HG02970 (cell line): ENCODE data around the gene RPL4.
"Not testable (repeated sequence)": the region's sequence is repeated elsewhere in the genome, so short reads cannot be mapped to it uniquely, and the experiment has no call there.

ENCODE experiments used
- ATAC-seq: cut with Tn5 transposase; IDR thresholded peaks from one replicate; pipeline ENCODE4 v1.9.1; 2021; ENCODE audit warnings: mild to moderate bottlenecking, moderate library complexity, moderate number of reproducible peaks; ENCODE audit not compliant: unreplicated experiment, low FRiP score

RPL4 gene

GRCh38 chr15:66494262-66494661 is 10.4 kb downstream of the RPL4 start:
- ATAC-seq, result no peak

GRCh38 chr15:66491846-66492245 is 12.8 kb downstream of the RPL4 start:
- no peak for ATAC-seq

GRCh38 chr15:66489179-66489791 is 15.4 kb downstream of the RPL4 start:
- ATAC-seq, result no peak

- no peak for ATAC-seq
Observed at GRCh38 chr15:66488525-66488924, 16.1 kb downstream of the RPL4 start.

- no peak for ATAC-seq
Observed at GRCh38 chr15:66486887-66487286, 17.8 kb downstream of the RPL4 start.

- no peak for ATAC-seq
Observed at GRCh38 chr15:66484539-66485112, 20.0 kb downstream of the RPL4 start.

- ATAC-seq, result no peak
Observed at GRCh38 chr15:66483131-66483566, 21.5 kb downstream of the RPL4 start.

- no peak for ATAC-seq
Observed at GRCh38 chr15:66482539-66482938, 22.1 kb downstream of the RPL4 start.

GRCh38 chr15:66481107-66481856 is 23.4 kb downstream of the RPL4 start:
- ATAC-seq, result no peak

- no peak for ATAC-seq
Observed at GRCh38 chr15:66480267-66480666, 24.4 kb downstream of the RPL4 start.

GRCh38 chr15:66477011-66477410 is 27.6 kb downstream of the RPL4 start:
- ATAC-seq, result no peak

GRCh38 chr15:66476535-66476934 is 28.1 kb downstream of the RPL4 start:
- no peak for ATAC-seq

- no peak for ATAC-seq
Observed at GRCh38 chr15:66474963-66475362, 29.7 kb downstream of the RPL4 start.

GRCh38 chr15:66474135-66474534 is 30.5 kb downstream of the RPL4 start:
- no peak for ATAC-seq

GRCh38 chr15:66472176-66472999 is 32.3 kb downstream of the RPL4 start:
- ATAC-seq, result peak; percentile 59

- ATAC-seq, result not testable (repeated sequence)
Observed at GRCh38 chr15:66470825-66471224, 33.8 kb downstream of the RPL4 start.

- ATAC-seq, result not testable (repeated sequence)
Observed at GRCh38 chr15:66467162-66468040, 37.3 kb downstream of the RPL4 start.

- ATAC-seq, result not testable (repeated sequence)
Observed at GRCh38 chr15:66465294-66465693, 39.4 kb downstream of the RPL4 start.

GRCh38 chr15:66462627-66463026 is 42.0 kb downstream of the RPL4 start:
- no peak for ATAC-seq

GRCh38 chr15:66461917-66462316 is 42.7 kb downstream of the RPL4 start:
- no peak for ATAC-seq
